A549 (cell line): ENCODE data around the gene BGN. TPM values are rescaled to one million over a fixed set of nuclear protein-coding genes. Genes with fewer than 3 reads are reported as not detected.

Experiments used
- ATAC-seq, 2 experiments: fragments of 200-7000 bp in 1 of 2; fragments of >200 bp in 1 of 2; cut with Nextera tagmentation in 1 of 2; cut with Tn5 transposase in 1 of 2; 3 replicates each; pipeline versions ENCODE4 v1.8.0 to v1.9.1; 2018 to 2020; ENCODE audit warnings: mild to moderate bottlenecking in 1 of 2, moderate library complexity in 1 of 2
- CTCF ChIA-PET: fragments of 300-600 bp; sonication (Branson Sonifier 250); formaldehyde crosslinking; extraction: SDS; loops from one replicate; lab custom pipeline; 2021; ENCODE audit warnings: antibody characterized with exemption, inconsistent platforms; lab: Yijun Ruan, JAX
- POLR2A ChIA-PET: fragments of 350-600 bp; formaldehyde crosslinking; extraction: SDS; loops from one replicate; lab custom pipeline; 2021; ENCODE audit warnings: antibody characterized with exemption, inconsistent platforms; lab: Yijun Ruan, JAX
- DNase-seq, 2 experiments: peaks; one replicate each; pipeline versions ENCODE4 v3.0.0 to v3.0.0-alpha.2; 2011 to 2016; ENCODE audit warnings: low read depth in 1 of 2, low spot score in 1 of 2
- FAIRE-seq: peaks from 2 replicates; lab custom pipeline; 2011; peaks lifted over from hg19 to GRCh38; lab: Jason Lieb, UNC
- H3K27ac ChIP-seq, 2 experiments: fragments of >200 bp; sonication (Bioruptor Twin); formaldehyde crosslinking; 3 replicates each; pipeline ENCODE4 v1.5.1; 2016 to 2017
- H3K4me1 ChIP-seq: fragments of >200 bp; sonication (Bioruptor Twin); formaldehyde crosslinking; 3 replicates; pipeline ENCODE4 v1.6.1; 2016
- H3K4me2 ChIP-seq: fragments of >200 bp; sonication (Bioruptor Twin); formaldehyde crosslinking; 3 replicates; pipeline ENCODE4 v1.6.1; 2016
- H3K4me3 ChIP-seq: fragments of >200 bp; sonication (Bioruptor Twin); formaldehyde crosslinking; 3 replicates; pipeline ENCODE4 v1.5.1; 2016
- H3K9me3 ChIP-seq: fragments of >200 bp; sonication (Bioruptor Twin); formaldehyde crosslinking; 3 replicates; pipeline ENCODE4 v1.6.1; 2016
- ATOH8 ChIP-seq: fragments of 250-450 bp; sonication (Bioruptor Pico); IDR thresholded peaks from 2 replicates; pipeline ENCODE4 v1.5.0; 2020; ENCODE audit warnings: low read depth, mild to moderate bottlenecking, moderate library complexity
- BHLHE40 ChIP-seq: IDR thresholded peaks from 2 replicates; pipeline ENCODE4 v1.6.1; 2012; ENCODE audit warnings: low read depth, low read length, inconsistent platforms
- CBX2 ChIP-seq: fragments of 200-600 bp; sonication (generic); IDR thresholded peaks from 2 replicates; pipeline ENCODE4 v1.6.1; 2016; ENCODE audit warnings: low read depth, mild to moderate bottlenecking, borderline replicate concordance
- CEBPB ChIP-seq, 2 experiments: fragments of >200 bp in 1 of 2; sonication (Bioruptor Twin) in 1 of 2; formaldehyde crosslinking in 1 of 2; IDR thresholded peaks; 2 replicates each; pipeline ENCODE4 v1.6.1; 2012 to 2016
- CHD2 ChIP-seq: fragments of 150-350 bp; IDR thresholded peaks from 2 replicates; pipeline ENCODE4 v1.6.1; 2014; ENCODE audit warnings: low read length; ENCODE audit not compliant: partially characterized antibody
- CHD4 ChIP-seq: fragments of 200-600 bp; sonication (generic); IDR thresholded peaks from 2 replicates; pipeline ENCODE4 v1.6.1; 2016; ENCODE audit warnings: antibody characterized with exemption, mild to moderate bottlenecking, borderline replicate concordance
- E2F6 ChIP-seq: IDR thresholded peaks from 2 replicates; pipeline ENCODE4 v1.6.1; 2012; ENCODE audit warnings: low read depth, borderline replicate concordance
- ESRRA ChIP-seq: fragments of 150-350 bp; IDR thresholded peaks from 2 replicates; pipeline ENCODE4 v1.6.1; 2014; ENCODE audit warnings: mild to moderate bottlenecking, low read length, borderline replicate concordance
- FOSB ChIP-seq: fragments of 250-450 bp; sonication (Bioruptor Pico); IDR thresholded peaks from 2 replicates; pipeline ENCODE4 v1.5.0; 2020; ENCODE audit warnings: mild to moderate bottlenecking, moderate library complexity
- FOXS1 ChIP-seq: fragments of 250-450 bp; sonication (Bioruptor Pico); IDR thresholded peaks from 2 replicates; pipeline ENCODE4 v1.5.0; 2020; ENCODE audit warnings: mild to moderate bottlenecking, moderate library complexity
- HES2 ChIP-seq: fragments of >200 bp; sonication (Bioruptor Twin); formaldehyde crosslinking; IDR thresholded peaks from 2 replicates; pipeline ENCODE4 v1.6.1; 2016
- JUN ChIP-seq, 2 experiments: fragments of >200 bp; sonication (Bioruptor Twin); formaldehyde crosslinking; IDR thresholded peaks; 2 replicates in 1 of 2; 3 replicates in 1 of 2; pipeline ENCODE4 v1.6.1; 2016 to 2017
- JUNB ChIP-seq: fragments of >200 bp; sonication (Bioruptor Twin); formaldehyde crosslinking; IDR thresholded peaks from 2 replicates; pipeline ENCODE4 v1.6.1; 2016
- KDM1A ChIP-seq: fragments of 200-600 bp; sonication (generic); IDR thresholded peaks from 2 replicates; pipeline ENCODE4 v1.6.1; 2016; ENCODE audit warnings: low read depth, mild to moderate bottlenecking
- KDM5A ChIP-seq: fragments of 200-600 bp; sonication (generic); IDR thresholded peaks from 2 replicates; pipeline ENCODE4 v1.6.1; 2016; ENCODE audit warnings: antibody characterized with exemption, mild to moderate bottlenecking
- MAZ ChIP-seq: fragments of 150-350 bp; IDR thresholded peaks from 2 replicates; pipeline ENCODE4 v1.6.1; 2014; ENCODE audit warnings: antibody characterized with exemption, low read depth, low read length, borderline replicate concordance
- MYC ChIP-seq: IDR thresholded peaks from 2 replicates; pipeline ENCODE4 v1.6.1; 2012; ENCODE audit warnings: mild to moderate bottlenecking, inconsistent platforms, low read length, improper control_type of control experiment, borderline replicate concordance
- NPAS2 ChIP-seq: fragments of 250-450 bp; sonication (Bioruptor Pico); IDR thresholded peaks from 2 replicates; pipeline ENCODE4 v1.8.0; 2022; ENCODE audit warnings: mild to moderate bottlenecking, moderate library complexity, borderline replicate concordance
- PBX3 ChIP-seq: IDR thresholded peaks from 2 replicates; pipeline ENCODE4 v1.6.1; 2012
- PHF8 ChIP-seq: fragments of 200-600 bp; sonication (generic); IDR thresholded peaks from 2 replicates; pipeline ENCODE4 v1.6.1; 2016; ENCODE audit warnings: low read depth, mild to moderate bottlenecking, antibody characterized with exemption, moderate library complexity, borderline replicate concordance
- RARB ChIP-seq: fragments of 250-450 bp; sonication (Bioruptor Pico); IDR thresholded peaks from 2 replicates; pipeline ENCODE4 v1.8.0; 2021; ENCODE audit warnings: mild to moderate bottlenecking, moderate library complexity
- RCOR1 ChIP-seq: fragments of 150-350 bp; IDR thresholded peaks from 2 replicates; pipeline ENCODE4 v1.6.1; 2014; ENCODE audit warnings: antibody characterized with exemption, low read length, low read depth
- RFX5 ChIP-seq: fragments of 450-650 bp; IDR thresholded peaks from 2 replicates; pipeline ENCODE4 v1.7.1; 2014; ENCODE audit warnings: antibody characterized with exemption, mild to moderate bottlenecking, moderate library complexity
- SMC3 ChIP-seq: fragments of >200 bp; sonication (Bioruptor Twin); formaldehyde crosslinking; IDR thresholded peaks from 3 replicates; pipeline ENCODE4 v1.6.1; 2018; ENCODE audit warnings: inconsistent platforms
- TFCP2L1 ChIP-seq: fragments of 250-450 bp; sonication (Bioruptor Pico); IDR thresholded peaks from 2 replicates; pipeline ENCODE4 v1.5.0; 2021; ENCODE audit warnings: mild to moderate bottlenecking
- ZC3H11A ChIP-seq: fragments of 450-650 bp; IDR thresholded peaks from 2 replicates; pipeline ENCODE4 v1.6.1; 2014; ENCODE audit warnings: antibody characterized with exemption, mild to moderate bottlenecking
- ZFP36 ChIP-seq: fragments of 450-650 bp; IDR thresholded peaks from 2 replicates; pipeline ENCODE4 v1.6.1; 2014; ENCODE audit warnings: borderline replicate concordance; ENCODE audit not compliant: partially characterized antibody
- WGBS: methylation state at CpG from one replicate; pipeline ENCODE4 v1.1.6; 2017; ENCODE audit errors: missing lambda C conversion rate; 5-methylcytosine and 5-hydroxymethylcytosine counted together
- polyA plus RNA-seq, 4 experiments: library from polyadenylated mRNA; depleted of rRNA in 3 of 4; stranded (reverse); fragments of >200 nt; fragmentation: RNase III in 1 of 4; extraction: RNeasy Plus Mini Kit Qiagen cat#74134 plus additional on column Dnase treatment in 1 of 4; gene quantifications; 2 replicates in 3 of 4; 3 replicates in 1 of 4; pipeline ENCODE4 v1.2.3, GENCODE V29; 2011 to 2017

Gene BGN
- polyA plus RNA-seq, 2 of the 4 experiments (the other 2 are of a cell fraction) = 0.04 TPM; not detected in 1

GRCh38 chrX:153547195-153547594, 52.4 kb downstream of the BGN start:
- TF ChIP-seq HES2 (no peak), CHD2 (no peak), MYC (no peak), CBX2 (no peak), ZC3H11A (no peak), RARB (CRISPR knock-in tag) (no peak), RCOR1 (no peak), FOXS1 (CRISPR knock-in tag) (no peak), CHD4 (no peak), TFCP2L1 (CRISPR knock-in tag) (no peak), NPAS2 (no peak), RFX5 (no peak), ESRRA (no peak), MAZ (no peak), ATOH8 (CRISPR knock-in tag) (no peak), KDM1A (no peak), KDM5A (no peak)
- Histone ChIP-seq H3K4me3 (no peak overlapping the region), H3K4me1 (no peaks in the 10 kb centered on the region), H3K4me2 (no peak overlapping the region), H3K27ac (no peak overlapping the region), H3K9me3 (no peaks in the 10 kb centered on the region)
- no peak for FAIRE-seq
- POLR2A ChIA-PET = no interaction called here
- no peak for DNase-seq
- ATAC-seq = no peak; a peak in 1 of 6 replicates
- WGBS = 51% methylated on average over 7 of the region's 7 CpGs
- CTCF ChIA-PET = interaction anchor here (0.9 to 3.5 kb wide), 4 partner anchors 8 to 605 kb away, joined by 3 to 21 read pairs (median 4); no protein-coding TSS in a partner anchor

GRCh38 chrX:153549231-153549630, 54.5 kb downstream of the BGN start:
- Histone ChIP-seq H3K27ac (no peak overlapping the region), H3K4me1 (no peaks in the 10 kb centered on the region), H3K4me3 (no peak overlapping the region), H3K4me2 (no peak overlapping the region), H3K9me3 (no peaks in the 10 kb centered on the region)
- ATAC-seq = no peak
- TF ChIP-seq E2F6 (no peak), RFX5 (no peak), PHF8 (no peak), FOXS1 (CRISPR knock-in tag) (no peak), ZFP36 (no peak), KDM1A (no peak), SMC3 (no peak), JUN (IDR thresholded peaks at IDR 0.05) (no peak), FOSB (no peak), JUNB (no peak), PBX3 (no peak), BHLHE40 (no peak), HES2 (no peak), CEBPB (IDR thresholded peaks at IDR 0.05) (no peak)
- CTCF ChIA-PET = interaction anchor here (0.9 to 3.5 kb wide), 3 partner anchors 10 to 41 kb away, joined by 3 to 21 read pairs (median 3); no protein-coding TSS in a partner anchor
- FAIRE-seq = no peak
- no peak for DNase-seq
- POLR2A ChIA-PET = no interaction called here
- 36% methylated on average over 5 of the region's 17 CpGs for whole genome bisulfite sequencing
